Measurements from ENCODE around the gene DKK3. TPM values are rescaled to one million over a fixed set of nuclear protein-coding genes. Genes with fewer than 3 reads are reported as not detected.

Gene DKK3
- total RNA-seq, 4 donors from 2014 or later = 94.3 to 191 (median 127) TPM

DNA sequence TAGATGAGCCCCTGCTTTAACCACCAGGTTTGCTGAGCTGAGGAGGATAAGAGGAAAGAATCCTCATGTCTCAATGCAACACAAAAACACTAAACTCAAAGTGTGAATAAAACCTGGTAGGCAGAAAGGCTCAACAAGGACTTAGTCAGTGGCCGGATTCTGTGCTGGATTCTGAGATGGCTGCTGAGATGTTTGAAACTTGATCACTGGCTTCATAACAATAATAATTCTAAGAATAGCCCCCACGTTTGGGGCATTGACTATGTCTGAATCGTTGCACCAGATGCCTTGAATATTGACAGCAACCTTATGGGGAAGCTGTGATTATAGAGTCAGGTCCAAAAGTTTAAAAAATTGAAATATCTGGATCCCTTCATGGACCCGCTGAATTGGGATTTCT lies 4.6 kb downstream of the DKK3 start:
- Histone ChIP-seq H3K4me3 (no peak overlapping the region), H3K9me3 (no peaks in the 10 kb centered on the region), H3K36me3 (peaks cover 0 to 32% (median 10%) of the 10 kb centered on the region in 4 donors), H3K27ac (replicated peaks in 1 of 4) (no peak overlapping the region), H3K4me1 (peaks cover 27 to 40% (median 33%) of the 10 kb centered on the region in 4 donors), H3K27me3 (peaks cover 0 to 22% (median 5%) of the 10 kb centered on the region in 4 donors)
- 93% methylated on average over 4 of the region's 4 CpGs for WGBS
- intact Hi-C loops (cut with DNase I) = no loop called here
- TF ChIP-seq EP300 (IDR thresholded peaks at IDR 0.05) = no peak
- TF ChIP-seq POLR2AphosphoS5 (IDR thresholded peaks at IDR 0.05) = no peak
- TF ChIP-seq POLR2A (IDR thresholded peaks at IDR 0.05; ENCODE audit: low read depth) = no peak
- TF ChIP-seq CTCF (IDR thresholded peaks at IDR 0.05) = no peak
- no peak for DNase-seq (ENCODE audit: extremely low spot score)

DNA sequence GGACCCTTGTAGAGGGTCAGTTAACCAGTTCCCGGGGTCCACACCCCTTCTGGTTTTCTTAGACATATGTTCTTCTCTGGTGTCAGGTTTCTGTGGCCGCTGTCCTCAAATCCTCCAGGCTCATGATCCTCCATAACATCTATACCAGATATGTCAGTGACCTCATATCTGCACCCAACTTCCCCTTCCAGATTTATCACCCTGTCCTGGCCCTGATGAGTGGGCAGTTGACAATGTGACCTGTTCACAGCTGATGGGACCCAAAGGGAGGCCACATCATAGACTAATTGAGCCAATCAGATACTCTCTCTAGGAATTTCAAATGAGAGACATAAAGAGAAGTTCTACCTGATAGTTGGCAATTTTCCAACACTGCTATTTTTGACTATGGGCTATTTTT lies 5.1 kb downstream of the DKK3 start:
- H3K36me3 ChIP-seq = peaks cover 0 to 37% (median 10%) of the 10 kb centered on the region in 4 donors
- no peak overlapping the region for H3K27ac ChIP-seq (replicated peaks in 1 of 4)
- no peak for DNase-seq (ENCODE audit: extremely low spot score)
- intact Hi-C loops (cut with DNase I) = no loop called here
- TF ChIP-seq EP300 (IDR thresholded peaks at IDR 0.05) (no peak), POLR2AphosphoS5 (IDR thresholded peaks at IDR 0.05) (no peak), POLR2A (IDR thresholded peaks at IDR 0.05; ENCODE audit: low read depth) (no peak), CTCF (IDR thresholded peaks at IDR 0.05) (no peak)
- no peaks in the 10 kb centered on the region for H3K9me3 ChIP-seq
- peaks cover 0 to 18% (median 3%) of the 10 kb centered on the region in 4 donors for H3K27me3 ChIP-seq
- 96% methylated on average over 2 of the region's 2 CpGs for WGBS
- peaks cover 22 to 40% (median 28%) of the 10 kb centered on the region in 4 donors for H3K4me1 ChIP-seq
- no peak overlapping the region for H3K4me3 ChIP-seq

DNA sequence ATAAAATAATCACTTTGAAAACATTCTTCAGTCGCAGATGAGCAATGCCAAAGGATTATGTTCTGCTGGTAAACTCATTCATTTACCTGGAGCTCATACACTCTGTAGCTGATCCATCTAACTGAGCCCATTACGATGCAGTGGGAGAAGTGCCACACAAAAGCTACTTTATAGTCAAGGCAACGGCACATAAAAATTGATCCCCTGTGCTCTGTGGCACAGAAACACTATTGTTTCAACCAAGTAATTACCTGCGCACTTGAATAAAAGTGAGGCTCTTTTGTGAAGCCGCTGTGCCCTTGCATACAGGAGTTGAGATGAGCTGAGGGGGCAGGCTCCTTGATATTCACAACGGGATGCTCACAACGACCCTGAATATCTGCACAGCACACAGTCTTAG lies 7.2 kb downstream of the DKK3 start:
- 78% methylated on average over 7 of the region's 7 CpGs for WGBS
- Histone ChIP-seq H3K4me1 (peaks cover 7 to 24% (median 9%) of the 10 kb centered on the region in 4 donors), H3K9me3 (no peaks in the 10 kb centered on the region), H3K27me3 (no peaks in the 10 kb centered on the region), H3K27ac (replicated peaks in 1 of 4) (no peak overlapping the region), H3K36me3 (peaks cover 0 to 59% (median 16%) of the 10 kb centered on the region in 4 donors), H3K4me3 (no peak overlapping the region)
- TF ChIP-seq CTCF (IDR thresholded peaks at IDR 0.05) = no peak
- TF ChIP-seq POLR2A (IDR thresholded peaks at IDR 0.05; ENCODE audit: low read depth) = no peak
- no peak for TF ChIP-seq POLR2AphosphoS5 (IDR thresholded peaks at IDR 0.05)
- TF ChIP-seq EP300 (IDR thresholded peaks at IDR 0.05) = no peak
- no peak for DNase-seq (ENCODE audit: extremely low spot score)
- intact Hi-C loops (cut with DNase I) = no loop called here

GRCh38 chr11:11998091-11998781 lies 10.2 kb downstream of the DKK3 start:
- 69% methylated on average over 8 of the region's 8 CpGs for WGBS
- TF ChIP-seq POLR2A (IDR thresholded peaks at IDR 0.05; ENCODE audit: low read depth) = no peak
- TF ChIP-seq POLR2AphosphoS5 (IDR thresholded peaks at IDR 0.05) = no peak
- TF ChIP-seq CTCF (IDR thresholded peaks at IDR 0.05) = no peak
- no peak for TF ChIP-seq EP300 (IDR thresholded peaks at IDR 0.05)
- Histone ChIP-seq H3K27me3 (no peaks in the 10 kb centered on the region), H3K36me3 (peaks cover 0 to 78% (median 20%) of the 10 kb centered on the region in 4 donors), H3K4me3 (no peak overlapping the region), H3K4me1 (peaks cover 6 to 12% (median 11%) of the 10 kb centered on the region in 4 donors), H3K9me3 (no peaks in the 10 kb centered on the region), H3K27ac (replicated peaks in 1 of 4) (no peak overlapping the region)
- no peak for DNase-seq (ENCODE audit: extremely low spot score)
- intact Hi-C loops (cut with DNase I) = no loop called here

DNA sequence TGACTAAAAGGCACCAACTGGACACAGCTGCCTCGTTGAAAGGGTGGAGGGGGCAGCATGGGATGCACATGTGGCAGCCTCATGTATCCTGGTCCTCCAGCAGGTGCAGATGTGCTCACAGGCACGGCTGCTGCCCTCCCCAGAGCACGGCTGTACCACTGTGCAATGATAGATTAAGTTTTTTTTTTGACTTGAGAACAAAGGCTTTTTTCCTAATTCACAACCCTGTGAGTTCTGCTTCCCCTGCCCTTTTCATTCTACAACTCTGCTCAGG lies 11.4 kb downstream of the DKK3 start:
- Histone ChIP-seq H3K4me3 (no peak overlapping the region), H3K4me1 (peaks cover 8 to 12% (median 11%) of the 10 kb centered on the region in 4 donors), H3K9me3 (no peaks in the 10 kb centered on the region), H3K27ac (replicated peaks in 1 of 4) (no peak overlapping the region), H3K27me3 (no peaks in the 10 kb centered on the region), H3K36me3 (peaks cover 0 to 69% (median 19%) of the 10 kb centered on the region in 4 donors)
- WGBS = 86% methylated on average over 3 of the region's 3 CpGs
- intact Hi-C loops (cut with DNase I) = no loop called here
- DNase-seq (ENCODE audit: extremely low spot score) = no peak
- no peak for TF ChIP-seq POLR2AphosphoS5 (IDR thresholded peaks at IDR 0.05)
- no peak for TF ChIP-seq CTCF (IDR thresholded peaks at IDR 0.05)
- TF ChIP-seq POLR2A (IDR thresholded peaks at IDR 0.05; ENCODE audit: low read depth) = no peak
- no peak for TF ChIP-seq EP300 (IDR thresholded peaks at IDR 0.05)
